ENCODE measurements around the gene NAP1L4.
A peak's percentile ranks its signal among the peaks of the same experiment; 100 is the strongest.

Gene NAP1L4

GRCh38 chr11:2901854-2902783, 90.0 kb downstream of the NAP1L4 start:
- DNase-seq: peak; percentile 95

GRCh38 chr11:2901196-2901796, 90.8 kb downstream of the NAP1L4 start:
- DNase-seq: no peak

- no peak for DNase-seq
Observed at GRCh38 chr11:2899080-2899783, 92.9 kb downstream of the NAP1L4 start.

GRCh38 chr11:2898366-2899079, 93.6 kb downstream of the NAP1L4 start:
- peak; percentile 68 for DNase-seq

- no peak for DNase-seq
Observed at GRCh38 chr11:2897048-2897447, 95.1 kb downstream of the NAP1L4 start.

GRCh38 chr11:2896047-2896446, 96.1 kb downstream of the NAP1L4 start:
- no peak for DNase-seq

Measured in CD4-positive, alpha-beta T cell treated with Interleukin-17A for 1 hour (primary cell).